ENCODE measurements around the gene CRY1.
"Not testable (repeated sequence)": the region's sequence is repeated elsewhere in the genome, so short reads cannot be mapped to it uniquely, and the experiment has no call there.

Gene CRY1

DNA sequence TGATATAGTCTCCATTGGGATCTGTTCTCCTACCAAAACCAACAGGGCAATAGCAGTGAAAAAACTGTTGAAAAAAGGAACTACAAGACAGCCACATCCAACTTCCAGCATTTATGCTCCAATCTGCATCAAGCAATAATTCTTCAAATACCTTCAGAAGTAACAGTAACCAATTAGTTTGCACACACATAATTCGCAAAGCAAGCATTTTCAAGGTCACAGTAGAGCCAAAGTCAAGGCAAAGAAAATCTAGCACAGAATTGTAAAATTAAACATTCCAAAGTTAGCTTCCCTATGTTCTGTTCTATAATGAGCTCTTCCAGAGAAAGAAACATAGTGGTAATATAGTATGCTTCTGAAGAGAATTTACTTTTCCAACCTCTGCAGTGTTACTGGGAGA is 95.4 kb downstream of the CRY1 start:
- no peak for DNase-seq

GRCh38 chr12:106996102-106996501 is 97.2 kb downstream of the CRY1 start:
- DNase-seq = not testable (repeated sequence)

DNA sequence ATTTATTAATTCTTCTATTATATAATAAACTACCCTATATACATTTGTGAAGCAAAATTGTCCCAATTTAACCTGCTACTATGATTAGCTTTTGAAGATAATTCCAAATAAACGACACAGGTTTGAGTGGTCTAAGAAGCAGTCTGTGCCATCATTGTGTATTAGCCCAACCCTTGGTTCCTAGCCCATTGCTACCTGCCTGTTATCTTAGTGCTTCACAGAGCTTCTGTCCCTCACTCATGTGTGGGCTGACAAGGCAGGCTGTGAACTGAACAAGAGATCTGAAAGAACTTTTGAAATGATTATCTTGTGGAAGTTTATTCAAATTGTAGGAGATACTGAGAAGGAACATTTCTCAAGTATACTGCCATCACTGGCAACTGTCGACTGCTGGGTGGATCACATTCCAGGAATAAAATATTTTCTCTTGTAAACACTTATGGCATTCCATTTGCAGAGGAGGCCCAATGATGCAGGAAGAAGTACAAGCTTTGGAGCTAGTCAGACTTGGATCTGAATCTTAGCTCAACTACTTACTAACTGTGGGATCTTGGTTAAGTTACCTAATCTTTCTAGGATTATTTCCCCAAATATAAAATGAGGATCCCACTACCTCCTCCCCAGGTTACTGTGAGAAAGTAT is 98.6 kb downstream of the CRY1 start:
- no peak for DNase-seq

DNA sequence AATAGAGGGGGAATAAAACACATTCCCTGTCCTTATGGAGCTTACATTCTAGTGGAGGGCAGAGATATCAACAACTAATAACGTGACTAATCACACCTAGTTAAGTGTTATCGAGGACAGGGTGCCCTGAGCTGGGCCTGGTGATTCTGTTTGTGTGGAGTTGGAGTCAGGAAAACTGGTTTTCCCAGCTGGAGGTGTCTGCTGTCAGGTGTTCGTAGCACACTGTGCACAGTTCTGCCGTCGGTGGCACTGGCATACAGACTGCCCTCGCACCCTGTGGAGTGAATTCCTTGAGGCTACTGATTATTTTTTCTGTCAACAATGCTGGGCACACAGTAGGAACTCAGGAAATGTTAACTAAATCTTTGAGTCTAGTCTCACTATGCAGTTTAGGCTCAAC is 105.5 kb downstream of the CRY1 start:
- no peak for DNase-seq

DNA sequence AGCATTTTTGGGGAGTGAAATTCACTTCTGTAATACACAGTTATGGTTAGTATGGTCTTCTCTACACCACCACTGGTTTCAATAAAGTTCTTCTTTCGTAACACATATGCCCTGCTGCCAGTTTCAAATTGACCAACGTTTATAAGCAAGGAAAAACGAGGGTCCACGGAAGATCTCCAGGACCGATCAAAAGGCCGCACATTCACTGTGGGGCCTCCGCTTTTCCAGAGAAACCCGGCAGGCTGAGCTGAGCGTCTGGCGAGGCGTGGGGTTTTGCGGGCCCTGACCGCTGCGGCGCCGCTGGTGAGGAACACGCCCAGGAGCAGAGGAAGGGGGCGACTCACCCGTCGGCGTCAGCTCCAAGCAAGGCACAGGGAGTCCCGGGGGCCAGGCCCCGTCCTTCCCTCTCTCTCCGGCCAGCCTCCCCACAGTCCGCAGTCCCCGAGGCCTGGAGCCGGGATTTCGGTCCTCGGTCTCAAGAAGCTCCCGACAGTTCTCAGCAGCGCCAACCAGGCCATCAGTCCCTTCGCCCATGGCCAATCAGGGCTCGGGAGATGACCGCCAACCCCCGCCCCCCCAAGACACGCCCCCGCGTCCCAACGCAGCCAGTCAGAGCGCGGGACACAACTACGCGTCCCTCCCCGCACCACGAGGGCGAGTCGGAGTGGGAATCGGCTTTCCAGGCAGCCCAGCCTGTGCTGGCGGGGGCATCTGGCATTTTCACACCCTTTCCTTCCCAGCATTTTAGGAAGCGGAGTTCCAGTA is 106.5 kb downstream of the CRY1 start, which contains the start of gene MTERF2:
Gene MTERF2 (minus strand): TSS at position 522 of the 765 bp plus-strand sequence. CDS start 8,432 bp downstream, outside the sequence.
- DNase-seq = peak; percentile 98

- no peak for DNase-seq
Observed at GRCh38 chr12:106986135-106986534, 107.2 kb downstream of the CRY1 start.

GRCh38 chr12:106985479-106985878 is 107.9 kb downstream of the CRY1 start:
- peak; percentile 5 for DNase-seq

DNA sequence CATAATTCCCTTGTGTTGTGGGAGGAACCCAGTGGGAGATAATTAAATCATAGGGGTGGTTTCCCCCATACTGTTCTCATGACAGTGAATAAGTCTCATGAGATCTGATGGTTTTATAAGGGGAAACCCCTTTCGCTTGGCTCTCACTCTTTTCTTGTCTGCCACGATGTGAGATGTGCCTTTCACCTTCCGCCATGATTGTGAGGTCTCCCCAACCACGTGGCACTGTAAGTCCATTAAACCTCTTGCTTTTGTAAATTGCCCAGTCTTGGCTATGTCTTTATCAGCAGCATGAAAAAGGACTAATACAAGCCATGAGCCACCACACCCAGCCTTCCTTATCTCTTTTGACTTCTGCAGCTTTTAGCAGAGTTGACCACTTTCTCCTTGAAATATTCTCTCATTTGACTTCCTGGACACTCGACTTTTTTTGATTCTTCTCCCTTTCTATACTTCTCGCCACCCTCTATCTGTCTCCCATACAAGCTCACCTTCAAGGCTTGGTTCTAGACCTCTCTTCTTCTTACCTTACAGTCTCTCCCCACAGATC is 108.7 kb downstream of the CRY1 start:
- DNase-seq = no peak

DNA sequence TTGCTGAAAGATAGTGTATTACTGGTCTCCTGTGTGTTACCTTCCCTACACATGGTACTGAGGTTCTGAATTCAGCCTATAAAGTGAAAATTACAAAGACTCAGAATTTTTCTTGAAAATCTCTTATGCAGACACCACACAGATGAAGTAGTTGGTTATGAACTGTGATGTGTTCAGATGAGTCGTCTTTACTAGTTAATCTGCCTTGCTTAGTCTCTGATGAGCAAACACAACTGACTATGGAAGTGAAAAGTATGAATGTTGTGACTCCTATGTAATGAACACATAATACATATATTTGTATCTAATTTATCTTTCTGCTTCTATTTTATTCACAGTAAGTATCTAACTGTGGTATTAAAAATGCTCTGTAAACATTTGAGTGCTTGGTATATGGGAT is 111.1 kb downstream of the CRY1 start:
- no peak for DNase-seq

DNA sequence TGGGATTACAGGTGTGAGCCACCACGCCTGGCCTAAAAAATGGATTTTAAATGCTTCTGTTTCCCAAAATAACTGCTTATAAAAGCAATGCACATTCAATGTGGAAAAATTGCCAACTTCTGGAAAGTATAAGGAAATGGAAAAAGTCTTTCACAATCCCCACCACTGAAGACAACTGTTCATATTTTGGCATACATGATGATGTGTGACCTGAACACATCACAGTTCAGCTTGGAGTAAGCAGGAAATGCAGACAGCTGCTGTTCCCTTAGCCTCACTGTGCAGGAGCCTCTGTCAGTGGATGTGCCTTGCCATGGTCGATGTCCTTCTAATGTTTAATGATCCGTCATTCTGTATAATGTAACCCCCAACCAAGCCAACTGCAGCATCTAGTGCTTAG is 111.6 kb downstream of the CRY1 start:
- DNase-seq = no peak

- DNase-seq = no peak
Observed at GRCh38 chr12:106980944-106981343, 112.4 kb downstream of the CRY1 start.

DNA sequence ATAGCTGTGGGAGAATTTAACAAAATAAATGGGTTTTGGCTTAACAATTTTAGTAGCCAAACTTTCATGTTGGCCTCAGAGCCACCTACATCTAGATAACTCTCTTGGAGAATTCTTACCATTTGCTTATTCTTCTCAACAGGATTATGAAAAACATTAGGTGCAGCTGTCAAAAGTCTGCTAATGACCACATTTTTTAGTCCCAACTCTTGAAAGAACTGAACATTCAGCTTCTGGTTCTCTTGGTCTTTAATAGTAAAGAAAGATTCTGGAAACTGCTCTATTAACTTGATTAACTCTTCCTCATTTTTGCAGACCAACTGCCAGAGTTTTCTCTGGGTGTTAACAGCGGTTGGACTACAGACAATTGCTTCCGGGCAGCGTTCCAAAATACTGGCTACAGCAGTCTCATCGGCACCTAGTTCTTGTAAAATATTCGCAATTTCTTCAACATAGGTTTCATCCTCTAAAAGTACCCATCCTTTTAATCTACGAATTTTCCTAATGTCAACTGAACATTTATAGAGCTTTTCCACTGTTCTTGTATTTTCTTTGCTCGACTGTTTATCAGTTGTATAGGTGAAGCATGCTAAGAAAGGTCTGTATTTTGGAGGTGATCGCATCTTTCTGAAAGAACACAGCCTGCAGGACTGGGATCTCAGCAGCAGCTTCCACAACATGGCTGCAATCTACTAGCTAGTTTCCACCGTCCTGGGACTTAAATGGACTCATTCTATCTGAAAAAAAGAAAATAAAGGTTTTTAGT is 115.1 kb downstream of the CRY1 start:
- no peak for DNase-seq

DNA sequence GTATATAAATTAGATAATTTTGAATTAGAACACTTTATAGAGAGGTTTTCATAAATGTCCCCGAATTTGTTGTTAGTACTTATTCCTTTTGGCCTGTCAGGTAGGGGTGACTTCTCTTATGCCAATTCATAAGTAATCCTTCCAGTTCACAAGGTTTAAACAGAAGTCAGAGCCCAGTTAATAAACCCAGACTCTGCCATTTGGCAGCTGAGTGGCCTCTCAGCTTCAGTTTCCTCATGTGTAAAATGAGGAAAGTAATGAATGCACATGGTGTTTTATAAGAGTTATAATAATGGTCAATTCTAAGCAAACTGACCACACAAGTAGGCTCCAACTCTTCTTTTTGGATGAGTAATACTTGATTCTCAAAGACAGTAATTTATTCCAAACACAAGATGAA is 116.7 kb downstream of the CRY1 start:
- no peak for DNase-seq

- DNase-seq = no peak
Observed at GRCh38 chr12:106975993-106976658, 117.2 kb downstream of the CRY1 start.

GRCh38 chr12:106975098-106975497 is 118.3 kb downstream of the CRY1 start:
- DNase-seq = no peak

DNA sequence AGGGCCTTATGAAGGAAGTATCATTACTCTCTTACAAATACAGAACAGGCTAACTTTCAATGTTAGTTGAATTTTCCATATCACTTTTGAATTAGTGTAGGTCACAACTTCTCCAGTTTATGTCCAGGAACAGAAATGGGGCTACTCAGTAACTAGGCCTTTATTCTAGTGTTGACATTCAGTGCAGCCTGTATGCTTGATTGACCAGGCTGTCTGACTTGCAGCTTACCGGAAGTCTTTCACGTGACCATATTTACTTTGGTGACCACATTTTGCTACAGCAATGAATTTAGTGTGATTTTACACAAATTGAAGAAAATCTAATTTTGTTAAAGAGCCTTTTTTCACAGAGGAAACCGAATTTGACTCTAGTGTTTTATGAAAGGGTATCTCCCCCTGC is 118.8 kb downstream of the CRY1 start:
- no peak for DNase-seq

- DNase-seq = peak; percentile 8
Observed at GRCh38 chr12:106973545-106973944, 119.8 kb downstream of the CRY1 start.

- no peak for DNase-seq
Observed at GRCh38 chr12:106971065-106971464, 122.3 kb downstream of the CRY1 start.

- no peak for DNase-seq
Observed at GRCh38 chr12:106964526-106964925, 128.8 kb downstream of the CRY1 start.

DNA sequence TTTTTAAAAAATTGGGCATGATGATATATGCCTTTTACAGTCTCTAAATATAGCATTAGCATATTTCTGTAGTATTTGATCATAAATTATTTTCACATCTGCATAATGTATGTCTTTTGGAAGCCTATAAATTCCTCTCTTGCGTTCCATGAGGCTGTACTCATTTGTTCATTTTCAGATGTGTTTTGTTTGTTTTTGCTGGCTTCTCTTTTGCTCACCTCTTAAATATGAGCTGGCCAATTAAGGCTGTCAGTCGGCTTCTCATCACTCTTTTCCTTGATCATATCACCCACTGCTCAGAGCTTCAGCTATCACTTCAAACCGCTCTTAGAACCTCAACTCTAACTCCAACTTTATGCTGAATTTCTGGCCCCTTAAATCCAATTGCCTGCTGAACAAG is 131.1 kb downstream of the CRY1 start:
- DNase-seq = no peak

DNA sequence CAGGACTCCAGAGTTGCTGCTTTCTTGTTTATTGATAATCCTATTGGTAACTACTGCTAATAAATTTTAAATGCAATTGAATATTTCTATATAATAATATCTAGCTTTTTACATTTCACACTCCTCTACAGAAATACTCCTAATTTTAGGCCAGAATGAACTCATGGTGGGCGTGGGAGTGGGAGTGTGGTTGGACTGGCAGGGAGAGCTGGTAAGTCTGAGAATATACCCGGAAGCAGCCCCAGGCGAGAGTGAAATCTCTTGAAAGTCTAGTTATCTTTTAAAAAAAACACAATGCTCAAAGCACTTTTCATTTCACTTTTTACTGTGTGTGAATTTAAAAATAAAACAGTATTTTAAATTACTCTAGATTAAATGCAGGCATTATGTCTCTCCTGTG is 132.9 kb downstream of the CRY1 start:
- DNase-seq = no peak

GRCh38 chr12:106957583-106957982 is 135.8 kb downstream of the CRY1 start:
- DNase-seq = no peak

DNA sequence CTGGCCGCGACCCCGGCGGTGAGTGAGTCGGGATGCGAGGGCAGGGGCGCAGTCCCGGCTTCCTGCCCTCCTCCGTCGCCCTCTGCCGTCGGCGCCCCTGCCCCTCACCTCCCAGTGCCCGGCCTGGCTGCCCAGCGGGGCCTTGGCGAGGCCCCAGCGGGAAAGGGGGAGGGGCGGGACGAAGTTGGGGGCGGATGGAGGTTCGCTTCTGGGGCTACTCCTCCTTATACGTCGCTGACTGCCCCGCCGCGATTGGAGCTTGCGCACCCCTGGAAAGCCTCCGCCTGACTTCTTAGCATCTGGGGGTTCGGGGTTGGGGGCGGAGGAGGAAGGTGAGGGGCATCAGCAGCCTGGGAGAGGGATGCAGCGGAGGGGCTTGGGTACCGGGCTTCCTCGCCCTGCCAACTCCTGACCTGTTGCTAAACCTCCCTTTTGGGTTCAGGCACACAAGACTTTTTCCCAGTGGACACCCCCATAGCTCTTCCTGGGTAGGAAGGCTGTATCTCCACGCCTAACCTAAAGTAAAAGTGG is 137.2 kb downstream of the CRY1 start:
- peak; percentile 81 for DNase-seq

Measured in NCI-H82 (cell line).